Heart right ventricle (tissue), 16 donors: ENCODE measurements around the gene FILIP1L. TPM values are rescaled to one million over a fixed set of nuclear protein-coding genes. Genes with fewer than 3 reads are reported as not detected.

Experiments used
- ATAC-seq, 8 donors: fragments of 200-7000 bp; cut with Tn5 transposase; one replicate each; pipeline ENCODE4 v1.9.1; 2020; ENCODE audit warnings: mild to moderate bottlenecking in 8 of 8, moderate library complexity in 8 of 8, moderate number of reproducible peaks in 1 of 8
- DNase-seq, 2 donors: peaks; one replicate each; pipeline ENCODE4 v3.0.0-alpha.2; 2020
- H3K27ac ChIP-seq, 10 donors: fragments of 200-600 bp; sonication (generic) in 2 of 10; one replicate each; pipeline versions ENCODE4 v1.5.0 to v1.8.0; 2020 to 2022; ENCODE audit warnings: mild to moderate bottlenecking in 3 of 10
- H3K27me3 ChIP-seq, 7 donors: fragments of 200-600 bp; one replicate each; pipeline ENCODE4 v1.8.0; 2021 to 2022; ENCODE audit warnings: mild to moderate bottlenecking in 2 of 7
- H3K36me3 ChIP-seq, 9 donors: fragments of 200-600 bp; sonication (generic) in 1 of 9; one replicate each; pipeline versions ENCODE4 v1.5.0 to v1.8.0; 2020 to 2022; ENCODE audit warnings: mild to moderate bottlenecking in 2 of 9
- H3K4me1 ChIP-seq, 9 donors: fragments of 200-600 bp; sonication (generic) in 1 of 9; one replicate each; pipeline versions ENCODE4 v1.5.0 to v1.8.0; 2020 to 2022; ENCODE audit warnings: mild to moderate bottlenecking in 4 of 9
- H3K4me3 ChIP-seq, 10 donors: fragments of 200-600 bp; sonication (generic) in 2 of 10; one replicate each; pipeline versions ENCODE4 v1.5.0 to v1.8.0; 2020 to 2022; ENCODE audit warnings: mild to moderate bottlenecking in 7 of 10, moderate library complexity in 2 of 10
- H3K9me3 ChIP-seq, 11 donors: fragments of 200-600 bp in 10 of 11; sonication (generic) in 2 of 11; one replicate each; pipeline versions ENCODE4 v1.5.0 to v1.8.0; 2013 to 2022; ENCODE audit warnings: mild to moderate bottlenecking in 2 of 11, control low read depth in 1 of 11, moderate library complexity in 1 of 11
- WGBS, 2 donors: extraction: QIAGEN DNeasy Blood & Tissue Kit; methylation state at CpG; one replicate each; pipeline ENCODE4 v1.1.7; 2013; ENCODE audit warnings: inconsistent platforms in 1 of 2; 5-methylcytosine and 5-hydroxymethylcytosine counted together
- intact Hi-C, 10 donors: fragments of 100-400 bp; cut with DNase I; formaldehyde crosslinking; loops; one replicate each; pipeline versions ENCODE4 v1.11.1 to v1.14.2; 2022
- polyA plus RNA-seq, 2 donors: library from polyadenylated mRNA; stranded (reverse); fragments of 200-250 nt; gene quantifications; one replicate each; pipeline ENCODE4 v1.2.3, GENCODE V29; 2013
- total RNA-seq, 10 donors: library from RNA; stranded (reverse); fragmentation: NEBNext Ultra II Directional in 3 of 10; extraction: Animal tissue kit (Norgen Biotek cat#: 25700) in 3 of 10; gene quantifications; one replicate each; pipeline versions ENCODE4 v1.2.1 to v1.2.4, GENCODE V29; 2021 to 2023
- TF ChIP-seq, protein P1 (sequence below), 9 donors: fragments of 200-600 bp; sonication (generic) in 2 of 9; IDR thresholded peaks; one replicate each; pipeline versions ENCODE4 v1.5.0 to v1.8.0; 2021 to 2022; ENCODE audit warnings: antibody characterized with exemption in 9 of 9, mild to moderate bottlenecking in 5 of 9, moderate library complexity in 1 of 9
- donor health status: Arrhythmogenic right ventricular cardiomyopathy.
- donor health status: ischemic (EF 13 %, LVEDD 7.1; RV severe dilation, severe dysfunction).
- donor health status: healthy with polysubstance abuse.
- donor health status: DM: no; HTN: yes; CAD: no.
- donor health status: DM: no; HTN: no; CAD: no.
- donor health status: ischemic (EF 25% LVEDD 6.9; RV normal size, moderate dysfunction).
- donor health status: ischemic (EF 25% LVEDD 5.7; RV mildly dilated, moderate dysfunction).
- donor health status: healthy.
- donor health status: DM: yes; HTN: yes; CAD: no.
- donor health status: Ischemic cardiomyopathy.
- donor health status: ischemic (EF 35%, LVEDD 5.7; RV mildly dilated, moderate dysfunction).
- donor health status: nonischemic (EF 11% LVEDD 7.7; RV severe dilation, severe dysfunction).
- donor health status: DM: yes; HTN: yes; CAD: no.
- donor health status: PGD.
- donor health status: ischemic (EF 29% LVEDD 5.4; RV normal size, mild dysfunction).
- donor health status: nonischemic (EF 23%, LVEDD 6.1; RV moderate dilation, normal function).

Gene FILIP1L
- total and polyA plus RNA-seq, 12 donors: 15.9 to 134 (median 64.3) TPM

DNA sequence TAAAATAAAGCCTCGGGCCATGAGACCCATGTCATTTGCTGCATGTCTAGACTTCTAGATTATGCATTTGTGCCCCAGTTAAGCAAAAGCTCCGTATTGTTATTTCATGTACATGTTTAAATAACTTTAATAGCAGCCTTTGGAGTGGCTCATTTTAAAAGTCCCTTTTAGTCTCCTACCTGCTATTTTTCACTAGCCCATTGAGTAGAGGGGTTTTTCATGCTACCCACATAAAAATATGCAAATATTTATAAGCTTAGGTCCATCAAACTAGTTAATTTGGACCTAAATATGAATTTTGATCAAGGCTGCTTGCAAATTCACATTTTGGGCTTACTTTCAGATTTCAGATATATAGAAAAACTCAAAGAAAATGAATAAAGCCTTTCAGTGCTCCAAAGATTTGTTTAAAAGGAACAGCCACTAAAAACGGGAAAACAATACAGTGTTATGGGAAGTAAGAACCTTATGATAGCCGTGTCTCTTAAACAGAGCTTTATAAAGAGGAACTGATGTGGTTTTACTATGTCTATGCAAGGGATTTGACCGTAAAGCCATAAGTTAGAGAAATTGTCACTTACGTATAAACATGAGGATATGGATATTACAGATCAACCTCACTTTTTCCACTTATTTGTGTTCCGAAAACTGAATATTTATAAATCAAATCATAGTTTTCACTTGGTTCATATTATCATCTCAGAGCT lies 30.0 kb downstream of the FILIP1L start:
- WGBS, 2 donors: 92 to 94% methylated on average over 7 of the region's 7 CpGs
- intact Hi-C loops: no loop called here
- Histone ChIP-seq H3K4me3 (no peak overlapping the region), H3K9me3 (no peaks in the 10 kb centered on the region), H3K27ac (peak overlapping the region in 1 of 10 donors; percentile 55), H3K36me3 (no peaks in the 10 kb centered on the region), H3K4me1 (peaks cover 0 to 29% (median 10%) of the 10 kb centered on the region in 9 donors), H3K27me3 (no peaks in the 10 kb centered on the region)
- DNase-seq: no peak
- TF ChIP-seq, protein P1, sequence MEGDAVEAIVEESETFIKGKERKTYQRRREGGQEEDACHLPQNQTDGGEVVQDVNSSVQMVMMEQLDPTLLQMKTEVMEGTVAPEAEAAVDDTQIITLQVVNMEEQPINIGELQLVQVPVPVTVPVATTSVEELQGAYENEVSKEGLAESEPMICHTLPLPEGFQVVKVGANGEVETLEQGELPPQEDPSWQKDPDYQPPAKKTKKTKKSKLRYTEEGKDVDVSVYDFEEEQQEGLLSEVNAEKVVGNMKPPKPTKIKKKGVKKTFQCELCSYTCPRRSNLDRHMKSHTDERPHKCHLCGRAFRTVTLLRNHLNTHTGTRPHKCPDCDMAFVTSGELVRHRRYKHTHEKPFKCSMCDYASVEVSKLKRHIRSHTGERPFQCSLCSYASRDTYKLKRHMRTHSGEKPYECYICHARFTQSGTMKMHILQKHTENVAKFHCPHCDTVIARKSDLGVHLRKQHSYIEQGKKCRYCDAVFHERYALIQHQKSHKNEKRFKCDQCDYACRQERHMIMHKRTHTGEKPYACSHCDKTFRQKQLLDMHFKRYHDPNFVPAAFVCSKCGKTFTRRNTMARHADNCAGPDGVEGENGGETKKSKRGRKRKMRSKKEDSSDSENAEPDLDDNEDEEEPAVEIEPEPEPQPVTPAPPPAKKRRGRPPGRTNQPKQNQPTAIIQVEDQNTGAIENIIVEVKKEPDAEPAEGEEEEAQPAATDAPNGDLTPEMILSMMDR (IDR thresholded peaks at IDR 0.05): no peak
- ATAC-seq: peak in 2 of 8 donors; percentile 35 to 56

DNA sequence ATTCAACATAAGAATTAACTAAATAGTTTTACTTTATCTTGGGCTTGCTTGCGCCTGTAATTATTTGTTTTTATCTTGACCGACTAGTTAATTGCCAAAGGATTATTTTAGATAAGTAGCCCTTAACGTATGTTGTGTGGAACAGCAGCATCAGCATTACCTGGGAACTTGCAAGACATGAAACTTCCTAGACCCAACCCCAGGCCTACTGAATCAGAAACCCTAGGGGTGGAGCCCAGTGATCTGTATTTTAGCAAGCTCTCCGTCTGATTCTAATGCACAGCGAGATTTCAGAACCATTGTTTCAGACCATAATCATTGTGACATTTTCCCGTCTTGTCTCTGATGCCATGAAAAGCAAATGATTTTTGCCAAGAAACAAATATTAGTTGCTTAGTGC lies 31.1 kb downstream of the FILIP1L start:
- H3K4me1 ChIP-seq: peaks cover 0 to 29% (median 10%) of the 10 kb centered on the region in 9 donors
- 96% methylated on average over 6 of the region's 6 CpGs for whole genome bisulfite sequencing, 2 donors
- H3K36me3 ChIP-seq: no peaks in the 10 kb centered on the region

DNA sequence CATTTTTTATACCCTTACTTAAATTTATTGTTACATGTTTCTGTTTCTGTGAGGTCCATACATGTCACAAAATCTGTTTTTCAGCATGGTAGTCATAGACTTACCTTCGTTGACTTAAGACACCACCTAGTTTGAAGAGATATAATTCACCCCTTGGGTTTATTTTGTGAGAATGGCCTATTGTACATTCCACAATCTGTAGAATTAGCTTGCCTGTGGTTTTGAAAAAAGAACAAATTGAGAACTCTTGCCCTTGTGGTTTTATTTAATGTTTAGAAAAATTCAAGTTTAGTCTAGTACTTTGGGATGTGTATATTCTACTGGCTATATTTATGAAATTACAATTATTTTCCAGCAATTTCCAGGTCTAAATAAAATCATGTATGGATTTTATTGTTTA lies 31.6 kb downstream of the FILIP1L start:
- no peak for ATAC-seq
- Histone ChIP-seq H3K27ac (no peak overlapping the region), H3K27me3 (no peaks in the 10 kb centered on the region), H3K4me1 (peaks cover 0 to 29% (median 10%) of the 10 kb centered on the region in 9 donors), H3K36me3 (no peaks in the 10 kb centered on the region), H3K4me3 (no peak overlapping the region), H3K9me3 (no peaks in the 10 kb centered on the region)
- intact Hi-C loops: no loop called here
- TF ChIP-seq, protein P1 (IDR thresholded peaks at IDR 0.05): no peak
- 100% methylated on average over 1 of the region's 1 CpG for WGBS, 2 donors
- DNase-seq: no peak

More for the DNA sequence above, 31.1 kb downstream of the FILIP1L start:
- no peaks in the 10 kb centered on the region for H3K9me3 ChIP-seq
- DNase-seq: no peak
- TF ChIP-seq, protein P1 (IDR thresholded peaks at IDR 0.05): no peak
- no peak overlapping the region for H3K27ac ChIP-seq
- intact Hi-C loops: no loop called here
- no peak for ATAC-seq
- H3K4me3 ChIP-seq: no peak overlapping the region
- H3K27me3 ChIP-seq: no peaks in the 10 kb centered on the region

DNA sequence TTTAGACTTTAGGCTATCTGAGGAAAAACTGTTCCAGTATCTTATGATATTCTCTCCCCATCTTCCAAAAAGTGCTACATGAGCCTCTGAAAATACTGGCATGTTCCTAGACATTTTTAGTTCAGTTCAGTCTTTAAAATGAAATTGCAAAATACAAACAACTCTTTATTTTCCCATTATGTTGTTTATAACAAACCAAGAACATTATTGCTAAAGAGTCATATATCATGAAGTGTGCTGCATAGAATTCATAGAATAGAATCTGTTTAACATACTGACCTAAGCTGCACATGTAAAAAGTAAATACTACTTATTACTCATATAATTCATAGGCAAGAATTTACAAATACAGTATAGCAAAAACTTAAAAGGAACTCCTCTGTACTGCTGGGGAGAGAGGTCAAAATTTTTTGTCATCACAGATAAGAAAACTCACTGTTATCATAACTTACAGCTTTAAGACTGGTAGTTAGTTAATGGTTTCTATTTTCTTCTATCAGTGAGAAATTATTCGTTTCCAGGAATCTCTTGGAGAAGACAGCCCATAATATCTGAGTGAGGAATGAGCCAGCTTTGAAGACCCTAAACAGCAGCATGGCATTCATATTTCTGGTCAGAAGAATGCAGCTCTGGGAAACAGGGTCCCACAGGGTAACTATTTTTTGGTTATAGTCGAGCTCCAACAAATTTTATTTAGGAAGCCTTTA lies 32.2 kb downstream of the FILIP1L start:
- Histone ChIP-seq H3K36me3 (no peaks in the 10 kb centered on the region), H3K4me1 (peaks cover 0 to 32% (median 15%) of the 10 kb centered on the region in 9 donors), H3K27me3 (no peaks in the 10 kb centered on the region), H3K4me3 (no peak overlapping the region), H3K9me3 (no peaks in the 10 kb centered on the region), H3K27ac (no peak overlapping the region)
- TF ChIP-seq, protein P1 (IDR thresholded peaks at IDR 0.05): no peak
- intact Hi-C loops: no loop called here
- ATAC-seq: no peak
- 57 to 66% methylated on average over 2 of the region's 2 CpGs for WGBS, 2 donors
- DNase-seq: no peak
